ENCODE measurements around the gene CFAP141. TPM values are rescaled to one million over a fixed set of nuclear protein-coding genes. Genes with fewer than 3 reads are reported as not detected.
"Not testable (repeated sequence)": the region's sequence is repeated elsewhere in the genome, so short reads cannot be mapped to it uniquely, and the experiment has no call there.

The CFAP141 gene
- total RNA-seq: not detected

- DNase-seq (ENCODE audit: low spot score): no peak
Observed at GRCh38 chr1:154206196-154206595, at the start of gene CFAP141. TSS of gene CFAP141 (minus strand) at chr1:154206333. CDS start at chr1:154206307, 26 bp downstream.

GRCh38 chr1:154253671-154254070 lies 47.5 kb upstream of the CFAP141 start:
- no peak for DNase-seq (ENCODE audit: low spot score)

- no peak for DNase-seq (ENCODE audit: low spot score)
Observed at GRCh38 chr1:154241703-154242351, 35.7 kb upstream of the CFAP141 start.

- no peak for DNase-seq (ENCODE audit: low spot score)
Observed at GRCh38 chr1:154240294-154240833, 34.2 kb upstream of the CFAP141 start.

GRCh38 chr1:154239491-154239890 lies 33.4 kb upstream of the CFAP141 start:
- DNase-seq (ENCODE audit: low spot score): no peak

GRCh38 chr1:154237880-154238506 lies 31.9 kb upstream of the CFAP141 start:
- DNase-seq (ENCODE audit: low spot score): no peak

GRCh38 chr1:154237435-154237834 lies 31.3 kb upstream of the CFAP141 start:
- DNase-seq (ENCODE audit: low spot score): no peak

GRCh38 chr1:154236855-154237254 lies 30.7 kb upstream of the CFAP141 start:
- no peak for DNase-seq (ENCODE audit: low spot score)

- not testable (repeated sequence) for DNase-seq (ENCODE audit: low spot score)
Observed at GRCh38 chr1:154233127-154233526, 27.0 kb upstream of the CFAP141 start.

GRCh38 chr1:154231112-154231511 lies 25.0 kb upstream of the CFAP141 start:
- DNase-seq (ENCODE audit: low spot score): not testable (repeated sequence)

- DNase-seq (ENCODE audit: low spot score): no peak
Observed at GRCh38 chr1:154225370-154225769, 19.2 kb upstream of the CFAP141 start.

GRCh38 chr1:154223621-154224020 lies 17.5 kb upstream of the CFAP141 start:
- DNase-seq (ENCODE audit: low spot score): no peak

GRCh38 chr1:154222918-154223317 lies 16.8 kb upstream of the CFAP141 start:
- no peak for DNase-seq (ENCODE audit: low spot score)

- no peak for DNase-seq (ENCODE audit: low spot score)
Observed at GRCh38 chr1:154222518-154222917, 16.4 kb upstream of the CFAP141 start.

- peak; percentile 67 for DNase-seq (ENCODE audit: low spot score)
Observed at GRCh38 chr1:154221278-154222001, 15.3 kb upstream of the CFAP141 start.

GRCh38 chr1:154220970-154221277 lies 14.8 kb upstream of the CFAP141 start:
- DNase-seq (ENCODE audit: low spot score): no peak

GRCh38 chr1:154220071-154220969 lies 14.2 kb upstream of the CFAP141 start, which contains the start of gene UBAP2L:
TSS of gene UBAP2L (plus strand) at chr1:154220955. CDS start at chr1:154225124, 4,169 bp downstream.
- peak; percentile 99 for DNase-seq (ENCODE audit: low spot score)

GRCh38 chr1:154219541-154219940 lies 13.4 kb upstream of the CFAP141 start:
- no peak for DNase-seq (ENCODE audit: low spot score)

GRCh38 chr1:154218545-154218944 lies 12.4 kb upstream of the CFAP141 start:
- no peak for DNase-seq (ENCODE audit: low spot score)

- no peak for DNase-seq (ENCODE audit: low spot score)
Observed at GRCh38 chr1:154213274-154213673, 7.1 kb upstream of the CFAP141 start.

- DNase-seq (ENCODE audit: low spot score): no peak
Observed at GRCh38 chr1:154212083-154212482, 6.0 kb upstream of the CFAP141 start.
